ENCODE data around the gene MRPL14. TPM values are rescaled to one million over a fixed set of nuclear protein-coding genes. Genes with fewer than 3 reads are reported as not detected.

Gene MRPL14
- total RNA-seq, 1 donor from 2014 or later, result 32.3 TPM

- DNase-seq, result no peak
Observed at GRCh38 chr6:44064948-44065272, 62.3 kb downstream of the MRPL14 start.

GRCh38 chr6:44064089-44064947 lies 62.9 kb downstream of the MRPL14 start:
- DNase-seq, result no peak

GRCh38 chr6:44063561-44064059 lies 63.6 kb downstream of the MRPL14 start:
- DNase-seq, result no peak

Other genes with a start within 250 kb of the MRPL14 start
- gene TMEM63B, start 102 bp upstream of the MRPL14 start, total RNA-seq, result 16.2 TPM
- 0.89 TPM for gene CAPN11, start 31.4 kb upstream of the MRPL14 start, total RNA-seq
- gene MYMX, start 89.5 kb upstream of the MRPL14 start, total RNA-seq, result 0.49 TPM
- 21.3 TPM for gene SLC29A1, start 96.1 kb upstream of the MRPL14 start, total RNA-seq
- gene HSP90AB1, start 119.6 kb upstream of the MRPL14 start, total RNA-seq, result 326 TPM
- 26.1 TPM for gene SLC35B2, start 130.1 kb upstream of the MRPL14 start, total RNA-seq
- gene NFKBIE, start 138.1 kb upstream of the MRPL14 start, total RNA-seq, result 7.2 TPM
- gene TMEM151B, start 143.0 kb upstream of the MRPL14 start, total RNA-seq, result 0.10 TPM
- 14.2 TPM for gene AARS2, start 185.9 kb upstream of the MRPL14 start, total RNA-seq
- gene SPATS1, start 215.2 kb upstream of the MRPL14 start, total RNA-seq, result not detected